Endothelial cell of umbilical vein (primary cell): ENCODE results near the gene SPATA18. TPM values are rescaled to one million over a fixed set of nuclear protein-coding genes. Genes with fewer than 3 reads are reported as not detected.
"Not testable (repeated sequence)": the region's sequence is repeated elsewhere in the genome, so short reads cannot be mapped to it uniquely, and the experiment has no call there.

ENCODE experiments used
- BruUV-seq: library from RNA; stranded (reverse); fragments of 400-500 nt; replicated peaks from 2 replicates; lab custom pipeline; 2021; lab: Mats Ljungman, UMichigan
- CTCF ChIA-PET: fragments of 300-600, 350-600 bp; sonication (Branson Sonifier 250); formaldehyde crosslinking; loops from one replicate; lab custom pipeline; 2021; ENCODE audit warnings: antibody characterized with exemption, inconsistent platforms; lab: Charles Lee
- POLR2A ChIA-PET: fragments of 300-600, 350-600 bp; sonication (Branson Sonifier 250); formaldehyde crosslinking; loops from one replicate; lab custom pipeline; 2021; ENCODE audit warnings: antibody characterized with exemption, inconsistent platforms; lab: Charles Lee
- DNase-seq: peaks from one replicate; pipeline ENCODE4 v3.0.0-alpha.2; 2011; ENCODE audit warnings: low read depth, low spot score
- FAIRE-seq: peaks from 2 replicates; lab custom pipeline; 2011; peaks lifted over from hg19 to GRCh38; lab: Jason Lieb, UNC
- H2AFZ ChIP-seq: 2 replicates; pipeline ENCODE4 v1.6.0; 2012; ENCODE audit warnings: low read depth, low read length, control low read depth, inconsistent platforms
- H3K27ac ChIP-seq: 2 replicates; pipeline ENCODE4 v1.5.1; 2011; ENCODE audit warnings: low read depth, mild to moderate bottlenecking, control low read depth, low read length, moderate library complexity; ENCODE audit not compliant: insufficient read depth
- H3K27me3 ChIP-seq, 2 experiments: 2 replicates each; pipeline versions ENCODE4 v1.6.0 to v1.6.1; 2011; ENCODE audit warnings: low read length in 2 of 2, mixed read lengths in 1 of 2; ENCODE audit not compliant: control insufficient read depth in 2 of 2, insufficient read depth in 2 of 2
- H3K36me3 ChIP-seq, 2 experiments: 2 replicates in 1 of 2; 3 replicates in 1 of 2; pipeline ENCODE4 v1.5.1; 2011; ENCODE audit warnings: low read length in 2 of 2, mild to moderate bottlenecking in 1 of 2, moderate library complexity in 1 of 2; ENCODE audit not compliant: control insufficient read depth in 2 of 2, insufficient read depth in 2 of 2; ENCODE audit errors: extremely low read depth in 1 of 2
- H3K4me1 ChIP-seq: 3 replicates; pipeline ENCODE4 v1.5.1; 2011; ENCODE audit warnings: mild to moderate bottlenecking, low read length; ENCODE audit not compliant: control insufficient read depth, insufficient read depth; ENCODE audit errors: extremely low read depth
- H3K4me2 ChIP-seq: 2 replicates; pipeline ENCODE4 v1.6.1; 2011; ENCODE audit warnings: low read length, control low read depth, mixed read lengths; ENCODE audit not compliant: insufficient read depth
- H3K4me3 ChIP-seq, 3 experiments: fragments of 200-600 bp in 1 of 3; sonication (generic), shearing (Covaris generic) in 1 of 3; replicated peaks in 1 of 3; 2 replicates each; pipeline ENCODE4 v1.5.1; 2011 to 2016; ENCODE audit warnings: control low read depth in 3 of 3, low read length in 3 of 3, mild to moderate bottlenecking in 2 of 3, inconsistent platforms in 1 of 3, low read depth in 1 of 3, moderate library complexity in 1 of 3; ENCODE audit not compliant: insufficient read depth in 1 of 3
- H3K79me2 ChIP-seq: 2 replicates; pipeline ENCODE4 v1.6.0; 2012; ENCODE audit warnings: low read length, inconsistent platforms; ENCODE audit not compliant: control insufficient read depth, insufficient read depth
- H3K9ac ChIP-seq: replicated peaks from 2 replicates; pipeline ENCODE3; 2011; ENCODE audit warnings: low read length, control low read depth; ENCODE audit not compliant: insufficient read depth; ENCODE audit errors: extremely low read depth
- H3K9me1 ChIP-seq: replicated peaks from 3 replicates; pipeline ENCODE4 v1.6.0; 2011; ENCODE audit warnings: mild to moderate bottlenecking, low read length; ENCODE audit not compliant: control insufficient read depth, insufficient read depth; ENCODE audit errors: extremely low read depth
- H3K9me3 ChIP-seq: replicated peaks from 2 replicates; pipeline ENCODE4 v1.5.1; 2012; ENCODE audit warnings: low read length, inconsistent platforms; ENCODE audit not compliant: control insufficient read depth, insufficient read depth
- H4K20me1 ChIP-seq: replicated peaks from 2 replicates; pipeline ENCODE3; 2011; ENCODE audit warnings: mild to moderate bottlenecking, low read length; ENCODE audit not compliant: control insufficient read depth, insufficient read depth; ENCODE audit errors: extremely low read depth
- EZH2 ChIP-seq: IDR thresholded peaks from 2 replicates; pipeline ENCODE4 v1.6.1; 2012; ENCODE audit warnings: borderline replicate concordance, low read depth, mild to moderate bottlenecking, moderate library complexity, low read length, inconsistent platforms; ENCODE audit not compliant: severe bottlenecking
- FOS ChIP-seq: IDR thresholded peaks from 2 replicates; pipeline ENCODE4 v1.6.1; 2011; ENCODE audit warnings: mild to moderate bottlenecking, low read length, moderate library complexity, borderline replicate concordance; ENCODE audit not compliant: insufficient read depth
- GATA2 ChIP-seq: IDR thresholded peaks from 2 replicates; pipeline ENCODE4 v1.7.0; 2011; ENCODE audit warnings: low read depth, mild to moderate bottlenecking, moderate library complexity, mixed read lengths, low read length; ENCODE audit not compliant: insufficient read length, insufficient read depth
- POLR2A ChIP-seq: IDR thresholded peaks from 2 replicates; pipeline ENCODE4 v1.6.1; 2012; ENCODE audit warnings: low read depth, mild to moderate bottlenecking, control low read depth, low read length
- POLR2AphosphoS5 ChIP-seq: IDR thresholded peaks from 2 replicates; pipeline ENCODE4 v1.6.1; 2012; ENCODE audit warnings: low read depth, mild to moderate bottlenecking, control low read depth, low read length, moderate library complexity; ENCODE audit not compliant: insufficient read depth
- dilution Hi-C: fragments of 300-500 bp; cut with MboI; formaldehyde crosslinking; loops from one replicate; pipeline ENCODE4 v1.15.0; 2019; ENCODE audit warnings: low sequenced_read_pairs; ENCODE audit not compliant: extremely low pct_ligation_motif_present
- intact Hi-C: fragments of 100-400 bp; cut with micrococcal nuclease; formaldehyde crosslinking; loops from one replicate; pipeline ENCODE4 v1.10.0; 2022
- polyA plus RNA-seq, 4 experiments: library from polyadenylated mRNA; depleted of rRNA in 3 of 4; stranded (reverse) in 3 of 4; unstranded in 1 of 4; fragments of >200 nt; gene quantifications; 2 replicates each; pipeline versions ENCODE4 v1.2.1 to v1.2.3, GENCODE V29; 2011 to 2012; ENCODE audit warnings: missing spikeins in 1 of 4
- total RNA-seq: library from RNA; stranded (reverse); gene quantifications from 2 replicates; pipeline ENCODE4 v1.2.3, GENCODE V29; 2021
- TF ChIP-seq, protein P1 (sequence below), 2 donors: IDR thresholded peaks; 1 replicate in 1 of 2; 2 replicates in 1 of 2; pipeline ENCODE4 v1.5.1; 2011; ENCODE audit warnings: low read length in 2 of 2, mild to moderate bottlenecking in 2 of 2, moderate library complexity in 2 of 2, control low read depth in 1 of 2, inconsistent platforms in 1 of 2, low read depth in 1 of 2; ENCODE audit not compliant: insufficient read depth in 1 of 2; ENCODE audit errors: extremely low read depth in 1 of 2

The SPATA18 gene
- total and polyA plus RNA-seq, 2 donors (not counting 3 experiments of a cell fraction or from before 2014, with no cell fraction given): 2.7 to 4.6 TPM

DNA sequence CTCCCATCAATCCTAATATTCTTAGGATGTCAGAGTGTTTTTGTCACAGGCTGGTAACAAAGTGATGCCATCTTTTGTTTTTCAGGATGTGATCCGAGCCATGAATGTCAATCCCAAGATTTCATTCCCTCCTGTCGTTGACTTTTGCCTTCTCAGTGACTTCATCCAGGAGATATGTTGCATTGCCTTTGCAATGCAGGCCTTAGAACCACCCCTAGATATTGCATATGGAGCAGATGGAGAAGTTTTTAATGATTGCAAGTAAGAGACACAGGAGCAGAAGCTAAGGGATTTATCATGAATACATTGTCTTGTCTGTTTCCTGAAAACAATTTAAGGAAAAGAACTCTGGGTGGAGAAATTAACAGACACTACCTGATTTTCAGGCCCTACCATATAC lies 28.6 kb downstream of the SPATA18 start:
- TF ChIP-seq GATA2 (no peak), EZH2 (no peak), POLR2A (no peak)
- TF ChIP-seq, protein P1, sequence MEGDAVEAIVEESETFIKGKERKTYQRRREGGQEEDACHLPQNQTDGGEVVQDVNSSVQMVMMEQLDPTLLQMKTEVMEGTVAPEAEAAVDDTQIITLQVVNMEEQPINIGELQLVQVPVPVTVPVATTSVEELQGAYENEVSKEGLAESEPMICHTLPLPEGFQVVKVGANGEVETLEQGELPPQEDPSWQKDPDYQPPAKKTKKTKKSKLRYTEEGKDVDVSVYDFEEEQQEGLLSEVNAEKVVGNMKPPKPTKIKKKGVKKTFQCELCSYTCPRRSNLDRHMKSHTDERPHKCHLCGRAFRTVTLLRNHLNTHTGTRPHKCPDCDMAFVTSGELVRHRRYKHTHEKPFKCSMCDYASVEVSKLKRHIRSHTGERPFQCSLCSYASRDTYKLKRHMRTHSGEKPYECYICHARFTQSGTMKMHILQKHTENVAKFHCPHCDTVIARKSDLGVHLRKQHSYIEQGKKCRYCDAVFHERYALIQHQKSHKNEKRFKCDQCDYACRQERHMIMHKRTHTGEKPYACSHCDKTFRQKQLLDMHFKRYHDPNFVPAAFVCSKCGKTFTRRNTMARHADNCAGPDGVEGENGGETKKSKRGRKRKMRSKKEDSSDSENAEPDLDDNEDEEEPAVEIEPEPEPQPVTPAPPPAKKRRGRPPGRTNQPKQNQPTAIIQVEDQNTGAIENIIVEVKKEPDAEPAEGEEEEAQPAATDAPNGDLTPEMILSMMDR (IDR thresholded peaks at IDR 0.05; ENCODE audit: extremely low read depth in 1 of 2, insufficient read depth in 1 of 2, low read depth in 1 of 2, low read length in 2 of 2): no peak
- Histone ChIP-seq H2AFZ (no peak overlapping the region), H3K9me1 (no peaks in the 10 kb centered on the region), H3K36me3 (no peaks in the 10 kb centered on the region), H4K20me1 (no peaks in the 10 kb centered on the region), H3K27ac (no peak overlapping the region), H3K9me3 (no peaks in the 10 kb centered on the region), H3K9ac (no peak overlapping the region), H3K79me2 (no peaks in the 10 kb centered on the region), H3K27me3 (peaks cover 9 to 22% of the 10 kb centered on the region in 2 experiments), H3K4me2 (no peak overlapping the region), H3K4me1 (no peaks in the 10 kb centered on the region), H3K4me3 (no peak overlapping the region)
- dilution Hi-C loops (no loop called here), intact Hi-C loops (no loop called here)
- CTCF ChIA-PET: no interaction called here
- no peak for DNase-seq
- no TSS peak for BruUV-seq
- POLR2A ChIA-PET: no interaction called here
- no peak for FAIRE-seq

DNA sequence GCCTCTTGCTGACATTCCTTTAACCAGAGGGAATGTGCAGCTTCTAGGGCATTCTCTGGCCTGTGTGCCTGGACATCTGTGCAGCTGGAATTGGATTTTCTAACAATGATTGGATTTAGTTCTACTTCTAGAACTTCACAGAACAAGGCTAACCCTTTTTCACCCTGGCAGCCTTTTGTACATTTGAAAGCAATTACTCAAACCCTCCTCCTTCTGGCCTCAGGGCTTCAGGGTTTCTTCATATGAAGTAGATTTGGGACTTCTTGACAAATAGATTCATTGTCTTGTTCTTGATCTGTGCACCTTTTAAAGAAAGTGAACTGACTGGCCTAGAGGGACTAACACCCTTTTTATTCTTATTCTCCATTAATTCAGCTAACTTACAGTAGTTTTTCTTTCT lies 30.1 kb downstream of the SPATA18 start:
- dilution Hi-C loops (no loop called here), intact Hi-C loops (no loop called here)
- no TSS peak for BruUV-seq
- FAIRE-seq (no peak), DNase-seq (no peak)
- no peaks in the 10 kb centered on the region for H3K9me3 ChIP-seq
- no peaks in the 10 kb centered on the region for H3K9me1 ChIP-seq
- H3K4me1 ChIP-seq: no peaks in the 10 kb centered on the region
- no peak overlapping the region for H3K4me2 ChIP-seq
- ChIA-PET CTCF (no interaction called here), POLR2A (no interaction called here)
- H3K4me3 ChIP-seq: no peak overlapping the region
- peaks cover 5 to 14% of the 10 kb centered on the region in 2 experiments for H3K27me3 ChIP-seq
- H3K36me3 ChIP-seq: no peaks in the 10 kb centered on the region
- H4K20me1 ChIP-seq: no peaks in the 10 kb centered on the region
- H3K79me2 ChIP-seq: no peaks in the 10 kb centered on the region
- TF ChIP-seq GATA2 (no peak), POLR2AphosphoS5 (no peak), FOS (no peak), EZH2 (no peak)
- H2AFZ ChIP-seq: no peak overlapping the region
- H3K9ac ChIP-seq: no peak overlapping the region
- H3K27ac ChIP-seq: no peak overlapping the region

DNA sequence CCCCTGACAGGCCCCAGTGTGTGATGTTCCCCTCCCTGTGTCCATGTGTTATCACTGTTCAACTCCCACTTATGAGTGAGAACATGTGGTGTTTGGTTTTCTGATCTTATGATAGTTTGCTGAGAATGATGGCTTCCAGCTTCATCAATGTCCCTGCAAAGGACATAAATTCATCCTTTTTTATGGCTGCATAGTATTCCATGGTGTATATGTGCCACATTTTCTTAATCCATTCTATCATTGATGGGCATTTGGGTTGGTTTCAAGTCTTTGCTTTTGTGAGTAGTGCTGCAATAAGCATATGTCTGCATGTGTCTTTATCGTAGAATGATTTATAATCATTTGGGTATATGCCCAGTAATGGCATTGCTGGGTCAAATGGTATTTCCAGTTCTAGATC lies 35.3 kb downstream of the SPATA18 start:
- BruUV-seq, H3K9me3 ChIP-seq, H3K27me3 ChIP-seq, H3K9ac ChIP-seq, H2AFZ ChIP-seq, H3K79me2 ChIP-seq, FAIRE-seq, CTCF ChIA-PET, H3K9me1 ChIP-seq, H3K4me2 ChIP-seq, H3K36me3 ChIP-seq, POLR2A ChIA-PET, DNase-seq, dilution Hi-C loops, H3K27ac ChIP-seq, intact Hi-C loops, H3K4me1 ChIP-seq, H4K20me1 ChIP-seq, H3K4me3 ChIP-seq: not testable (repeated sequence)
